Spinal cord (tissue), 10 donors: Measurements from ENCODE around the gene MEN1. TPM values are rescaled to one million over a fixed set of nuclear protein-coding genes. Genes with fewer than 3 reads are reported as not detected.

Experiments
- DNase-seq, 6 donors: peaks; one replicate each; pipeline versions ENCODE4 v3.0.0 to v3.0.0-alpha.2; 2013 to 2015; ENCODE audit warnings: low spot score in 6 of 6, low read depth in 4 of 6
- H3K27ac ChIP-seq: one replicate; pipeline ENCODE4 v1.5.1; 2013; ENCODE audit warnings: low read depth, low read length, control low read depth
- H3K27me3 ChIP-seq: one replicate; pipeline ENCODE4 v1.6.1; 2013; ENCODE audit warnings: low read length; ENCODE audit not compliant: control insufficient read depth, insufficient read depth
- H3K36me3 ChIP-seq: one replicate; pipeline ENCODE4 v1.6.1; 2013; ENCODE audit warnings: low read length; ENCODE audit not compliant: control insufficient read depth, insufficient read depth
- H3K4me1 ChIP-seq: one replicate; pipeline ENCODE4 v1.6.1; 2013; ENCODE audit warnings: low read length; ENCODE audit not compliant: control insufficient read depth, insufficient read depth
- H3K4me3 ChIP-seq: one replicate; pipeline ENCODE4 v1.5.1; 2013; ENCODE audit warnings: low read depth, low read length, control low read depth
- H3K9me3 ChIP-seq: one replicate; pipeline ENCODE4 v1.6.1; 2013; ENCODE audit warnings: low read length; ENCODE audit not compliant: control insufficient read depth, insufficient read depth
- WGBS: methylation state at CpG from one replicate; pipeline ENCODE4 v1.1.5; 2013; ENCODE audit warnings: missing lambda C conversion rate; ENCODE audit not compliant: insufficient coverage; 5-methylcytosine and 5-hydroxymethylcytosine counted together
- polyA plus RNA-seq, 2 donors: library from polyadenylated mRNA; unstranded; fragments of 120-200 nt; gene quantifications; one replicate each; pipeline ENCODE4 v1.2.1, GENCODE V29; 2013; ENCODE audit not compliant: insufficient read length in 2 of 2
- total RNA-seq, 2 donors: library from RNA; depleted of rRNA in 1 of 2; stranded (reverse); fragments of 120-200 nt in 1 of 2; fragments of >200 nt in 1 of 2; gene quantifications; one replicate each; pipeline versions ENCODE4 v1.2.3 to v1.2.4, GENCODE V29; 2013 to 2014
- donor health status: healthy.

The MEN1 gene
- total and polyA plus RNA-seq, 4 donors, result 12.4 to 46.7 (median 28.4) TPM

GRCh38 chr11:64839887-64840782 lies 29.8 kb upstream of the MEN1 start:
- Histone ChIP-seq H3K9me3 (no peaks in the 10 kb centered on the region), H3K4me1 (peaks cover 11% of the 10 kb centered on the region), H3K27ac (no peak overlapping the region), H3K27me3 (peaks cover 14% of the 10 kb centered on the region), H3K36me3 (peaks cover 10% of the 10 kb centered on the region), H3K4me3 (no peak overlapping the region)
- WGBS, result 90% methylated on average over 23 of the region's 24 CpGs
- DNase-seq, result no peak

GRCh38 chr11:64839335-64839734 lies 29.0 kb upstream of the MEN1 start:
- 92% methylated on average over 13 of the region's 13 CpGs for WGBS

GRCh38 chr11:64838600-64839334 lies 28.4 kb upstream of the MEN1 start:
- Histone ChIP-seq H3K27ac (no peak overlapping the region), H3K36me3 (peaks cover 19% of the 10 kb centered on the region), H3K9me3 (no peaks in the 10 kb centered on the region), H3K4me1 (peaks cover 7% of the 10 kb centered on the region), H3K27me3 (peaks cover 5% of the 10 kb centered on the region), H3K4me3 (no peak overlapping the region)
- no peak for DNase-seq
- 91% methylated on average over 26 of the region's 28 CpGs for WGBS

More at GRCh38 chr11:64839335-64839734, 29.0 kb upstream of the MEN1 start:
- Histone ChIP-seq H3K4me3 (no peak overlapping the region), H3K27ac (no peak overlapping the region), H3K9me3 (no peaks in the 10 kb centered on the region), H3K36me3 (peaks cover 14% of the 10 kb centered on the region), H3K4me1 (peaks cover 7% of the 10 kb centered on the region), H3K27me3 (peaks cover 11% of the 10 kb centered on the region)
- no peak for DNase-seq

GRCh38 chr11:64837887-64838351 lies 27.6 kb upstream of the MEN1 start:
- Histone ChIP-seq H3K27ac (no peak overlapping the region), H3K9me3 (no peaks in the 10 kb centered on the region), H3K4me1 (peaks cover 2% of the 10 kb centered on the region), H3K4me3 (no peak overlapping the region), H3K36me3 (peaks cover 23% of the 10 kb centered on the region), H3K27me3 (no peaks in the 10 kb centered on the region)
- 94% methylated on average over 6 of the region's 10 CpGs for WGBS
- no peak for DNase-seq

GRCh38 chr11:64836448-64837072 lies 26.2 kb upstream of the MEN1 start:
- Histone ChIP-seq H3K27ac (no peak overlapping the region), H3K4me1 (peaks cover 7% of the 10 kb centered on the region), H3K9me3 (no peaks in the 10 kb centered on the region), H3K27me3 (no peaks in the 10 kb centered on the region), H3K4me3 (no peak overlapping the region), H3K36me3 (peaks cover 26% of the 10 kb centered on the region)
- WGBS, result 78% methylated on average over 10 of the region's 16 CpGs
- no peak for DNase-seq

- no peak for DNase-seq
- H3K4me1 ChIP-seq, result peaks cover 10% of the 10 kb centered on the region
- peaks cover 26% of the 10 kb centered on the region for H3K36me3 ChIP-seq
- WGBS, result 82% methylated on average over 14 of the region's 17 CpGs
- H3K27ac ChIP-seq, result no peak overlapping the region
- H3K9me3 ChIP-seq, result no peaks in the 10 kb centered on the region
- no peaks in the 10 kb centered on the region for H3K27me3 ChIP-seq
- no peak overlapping the region for H3K4me3 ChIP-seq
Observed at GRCh38 chr11:64835616-64836447, 25.5 kb upstream of the MEN1 start.

GRCh38 chr11:64834723-64835615 lies 24.6 kb upstream of the MEN1 start:
- Histone ChIP-seq H3K4me1 (peaks cover 13% of the 10 kb centered on the region), H3K4me3 (no peak overlapping the region), H3K27me3 (no peaks in the 10 kb centered on the region), H3K36me3 (peaks cover 24% of the 10 kb centered on the region), H3K27ac (no peak overlapping the region), H3K9me3 (no peaks in the 10 kb centered on the region)
- 85% methylated on average over 27 of the region's 29 CpGs for WGBS
- DNase-seq, result no peak

- H3K27ac ChIP-seq, result no peak overlapping the region
- peaks cover 25% of the 10 kb centered on the region for H3K36me3 ChIP-seq
- H3K9me3 ChIP-seq, result no peaks in the 10 kb centered on the region
- 85% methylated on average over 25 of the region's 25 CpGs for WGBS
- peaks cover 13% of the 10 kb centered on the region for H3K4me1 ChIP-seq
- no peak for DNase-seq
- no peaks in the 10 kb centered on the region for H3K27me3 ChIP-seq
- H3K4me3 ChIP-seq, result no peak overlapping the region
Observed at GRCh38 chr11:64834031-64834722, 23.8 kb upstream of the MEN1 start.
